ENCODE results near the gene GJC1.

- TF ChIP-seq CTCF (IDR thresholded peaks at IDR 0.05; ENCODE audit: borderline replicate concordance, extremely low read depth, low read length, poor library complexity, severe bottlenecking) (no peak), EZH2 (IDR thresholded peaks at IDR 0.05; ENCODE audit: borderline replicate concordance, low read depth, low read length, severe bottlenecking) (no peak)
Measured at GRCh38 chr17:44797802-44798201, 32.3 kb downstream of the GJC1 start.

Data from DND-41 (cell line).